HEK293 (cell line): Measurements from ENCODE around the gene WARS2.
A peak's percentile ranks its signal among the peaks of the same experiment; 100 is the strongest.

ENCODE experiments used
- BCL11A ChIP-seq: fragments of 450-650 bp; formaldehyde crosslinking; IDR thresholded peaks from 2 replicates; pipeline ENCODE4 v1.5.1; 2016; ENCODE audit warnings: low read depth, missing biosample characterization, missing genetic modification characterization
- BCL11B ChIP-seq: fragments of 450-650 bp; formaldehyde crosslinking; IDR thresholded peaks from 2 replicates; pipeline ENCODE4 v1.5.1; 2016; ENCODE audit warnings: low read depth, missing biosample characterization, missing genetic modification characterization
- CTCF ChIP-seq: fragments of 450-650 bp; formaldehyde crosslinking; IDR thresholded peaks from 2 replicates; pipeline ENCODE4 v1.5.1; 2016; ENCODE audit warnings: missing biosample characterization, missing genetic modification characterization
- ELK4 ChIP-seq: IDR thresholded peaks from 2 replicates; pipeline ENCODE4 v1.6.1; 2011; ENCODE audit warnings: mild to moderate bottlenecking, low read depth, low read length, borderline replicate concordance
- GFI1B ChIP-seq: fragments of 450-650 bp; formaldehyde crosslinking; IDR thresholded peaks from 2 replicates; pipeline ENCODE4 v1.5.1; 2016; ENCODE audit warnings: missing biosample characterization, missing genetic modification characterization
- GLI2 ChIP-seq: fragments of 450-650 bp; formaldehyde crosslinking; IDR thresholded peaks from 2 replicates; pipeline ENCODE4; 2017; ENCODE audit warnings: missing biosample characterization, missing genetic modification characterization, low read depth, borderline replicate concordance
- GLI4 ChIP-seq: fragments of 450-650 bp; formaldehyde crosslinking; IDR thresholded peaks from 2 replicates; pipeline ENCODE4 v1.5.1; 2016; ENCODE audit warnings: missing biosample characterization, missing genetic modification characterization
- KLF17 ChIP-seq: fragments of 450-650 bp; formaldehyde crosslinking; IDR thresholded peaks from 2 replicates; pipeline ENCODE4 v1.5.1; 2016; ENCODE audit warnings: missing biosample characterization, missing genetic modification characterization
- PBX3 ChIP-seq: sonication (generic); formaldehyde crosslinking; IDR thresholded peaks from 2 replicates; pipeline ENCODE4 v1.8.1; 2022; ENCODE audit warnings: mild to moderate bottlenecking, moderate library complexity, missing genetic modification reagents
- PRDM6 ChIP-seq: fragments of 450-650 bp; formaldehyde crosslinking; IDR thresholded peaks from 2 replicates; pipeline ENCODE4 v1.5.1; 2017; ENCODE audit warnings: missing biosample characterization, missing genetic modification characterization
- RBAK ChIP-seq: fragments of 450-650 bp; formaldehyde crosslinking; IDR thresholded peaks from 2 replicates; pipeline ENCODE4 v1.5.1; 2016; ENCODE audit warnings: missing biosample characterization, missing genetic modification characterization
- YY2 ChIP-seq: fragments of 450-650 bp; formaldehyde crosslinking; IDR thresholded peaks from 2 replicates; pipeline ENCODE4 v1.5.1; 2016; ENCODE audit warnings: missing biosample characterization, missing genetic modification characterization
- ZBTB44 ChIP-seq: fragments of 450-650 bp; IDR thresholded peaks from 2 replicates; pipeline ENCODE4 v1.5.1; 2018; ENCODE audit warnings: missing biosample characterization, mild to moderate bottlenecking, missing genetic modification characterization
- ZNF155 ChIP-seq: fragments of 450-650 bp; formaldehyde crosslinking; IDR thresholded peaks from 2 replicates; pipeline ENCODE4 v1.5.1; 2016; ENCODE audit warnings: missing biosample characterization, missing genetic modification characterization
- ZNF157 ChIP-seq: fragments of 450-650 bp; formaldehyde crosslinking; IDR thresholded peaks from 2 replicates; pipeline ENCODE4 v1.5.1; 2016; ENCODE audit warnings: missing biosample characterization, missing genetic modification characterization
- ZNF18 ChIP-seq: fragments of 450-650 bp; formaldehyde crosslinking; IDR thresholded peaks from 2 replicates; pipeline ENCODE4 v1.5.1; 2016; ENCODE audit warnings: missing biosample characterization, missing genetic modification characterization
- ZNF248 ChIP-seq: fragments of 450-650 bp; formaldehyde crosslinking; IDR thresholded peaks from 2 replicates; pipeline ENCODE4 v1.5.1; 2017; ENCODE audit warnings: missing biosample characterization, missing genetic modification characterization
- ZNF362 ChIP-seq: fragments of 450-650 bp; formaldehyde crosslinking; IDR thresholded peaks from 2 replicates; pipeline ENCODE4 v1.5.1; 2016; ENCODE audit warnings: missing biosample characterization, missing genetic modification characterization
- ZNF423 ChIP-seq: fragments of 450-650 bp; formaldehyde crosslinking; IDR thresholded peaks from 2 replicates; pipeline ENCODE4 v1.5.1; 2016; ENCODE audit warnings: missing biosample characterization, missing genetic modification characterization
- ZNF501 ChIP-seq: fragments of 450-650 bp; formaldehyde crosslinking; IDR thresholded peaks from 2 replicates; pipeline ENCODE4 v1.5.1; 2016; ENCODE audit warnings: missing biosample characterization, missing genetic modification characterization
- ZNF510 ChIP-seq: fragments of 450-650 bp; formaldehyde crosslinking; IDR thresholded peaks from 2 replicates; pipeline ENCODE4 v1.5.1; 2018; ENCODE audit warnings: mild to moderate bottlenecking, missing genetic modification characterization, missing biosample characterization; ENCODE audit not compliant: insufficient replicate concordance
- ZNF514 ChIP-seq: fragments of 450-650 bp; formaldehyde crosslinking; IDR thresholded peaks from 2 replicates; pipeline ENCODE4 v1.5.1; 2016; ENCODE audit warnings: missing biosample characterization, missing genetic modification characterization
- ZNF571 ChIP-seq: fragments of 450-650 bp; formaldehyde crosslinking; IDR thresholded peaks from 2 replicates; pipeline ENCODE4 v1.5.0; 2017; ENCODE audit warnings: missing biosample characterization, missing genetic modification characterization
- ZNF580 ChIP-seq: fragments of 450-650 bp; formaldehyde crosslinking; IDR thresholded peaks from 2 replicates; pipeline ENCODE4 v1.5.1; 2016; ENCODE audit warnings: missing biosample characterization, missing genetic modification characterization
- ZNF585B ChIP-seq: fragments of 450-650 bp; formaldehyde crosslinking; IDR thresholded peaks from 2 replicates; pipeline ENCODE4 v1.5.1; 2016; ENCODE audit warnings: missing biosample characterization, missing genetic modification characterization
- ZNF660 ChIP-seq: fragments of 450-650 bp; IDR thresholded peaks from 2 replicates; pipeline ENCODE4 v1.5.1; 2018; ENCODE audit warnings: missing biosample characterization, mild to moderate bottlenecking, missing genetic modification characterization
- ZNF768 ChIP-seq: fragments of 450-650 bp; formaldehyde crosslinking; IDR thresholded peaks from 2 replicates; pipeline ENCODE4 v1.5.1; 2018; ENCODE audit warnings: missing biosample characterization, mild to moderate bottlenecking, missing genetic modification characterization
- ZNF830 ChIP-seq: fragments of 450-650 bp; IDR thresholded peaks from 2 replicates; pipeline ENCODE4 v1.5.0; 2018; ENCODE audit warnings: missing biosample characterization, missing genetic modification characterization, low read depth, mild to moderate bottlenecking, moderate library complexity
- ZNF837 ChIP-seq: fragments of 450-650 bp; formaldehyde crosslinking; IDR thresholded peaks from 2 replicates; pipeline ENCODE4 v1.5.1; 2016; ENCODE audit warnings: missing biosample characterization, missing genetic modification characterization
- ZNF843 ChIP-seq: fragments of 450-650 bp; formaldehyde crosslinking; IDR thresholded peaks from 2 replicates; pipeline ENCODE4 v1.5.1; 2016; ENCODE audit warnings: missing biosample characterization, missing genetic modification characterization

Gene WARS2

GRCh38 chr1:119141020-119141424 lies 569 bp upstream of the WARS2 start (continued):
- TF ChIP-seq ZNF510: no peak
- TF ChIP-seq BCL11A (tag by site-specific recombination): no peak
- no peak for TF ChIP-seq ZNF830 (tag by site-specific recombination)
- no peak for TF ChIP-seq ZBTB44 (tag by site-specific recombination)
- no peak for TF ChIP-seq PBX3 (CRISPR knock-in tag)
- no peak for TF ChIP-seq ZNF837 (tag by site-specific recombination)
- no peak for TF ChIP-seq GFI1B (tag by site-specific recombination)
- no peak for TF ChIP-seq ZNF248 (tag by site-specific recombination)
- no peak for TF ChIP-seq ZNF18 (tag by site-specific recombination)
- TF ChIP-seq YY2 (tag by site-specific recombination): 0 out of 2 replicates have a peak, but pooled peaks have one; percentile 40
- TF ChIP-seq ZNF514 (tag by site-specific recombination): no peak
- TF ChIP-seq ZNF501 (tag by site-specific recombination): no peak; the same call in 1 of the 2 replicates
- TF ChIP-seq RBAK (tag by site-specific recombination): no peak
- peak; percentile 39; the same call in 1 of the 2 replicates for TF ChIP-seq ZNF580
- TF ChIP-seq ZNF155 (tag by site-specific recombination): no peak
- TF ChIP-seq ZNF660 (tag by site-specific recombination): no peak
- no peak for TF ChIP-seq KLF17 (tag by site-specific recombination)
- TF ChIP-seq PRDM6 (tag by site-specific recombination): no peak
- peak; percentile 93 for TF ChIP-seq CTCF (tag by site-specific recombination)
- TF ChIP-seq ZNF157 (tag by site-specific recombination): no peak
- TF ChIP-seq BCL11B (tag by site-specific recombination): no peak
- no peak for TF ChIP-seq ZNF423 (tag by site-specific recombination)
- TF ChIP-seq ZNF843 (tag by site-specific recombination): no peak
- no peak for TF ChIP-seq GLI2 (tag by site-specific recombination)
- TF ChIP-seq ZNF768 (tag by site-specific recombination): no peak
- no peak for TF ChIP-seq ZNF585B (tag by site-specific recombination)
- peak; percentile 9; the same call in 1 of the 2 replicates for TF ChIP-seq ZNF362 (tag by site-specific recombination)
- no peak for TF ChIP-seq ELK4
- no peak for TF ChIP-seq ZNF571 (tag by site-specific recombination)
- TF ChIP-seq GLI4 (tag by site-specific recombination): no peak
